Measurements from ENCODE around the gene IQGAP1.
A peak's percentile ranks its signal among the peaks of the same experiment; 100 is the strongest.

Gene IQGAP1

DNA sequence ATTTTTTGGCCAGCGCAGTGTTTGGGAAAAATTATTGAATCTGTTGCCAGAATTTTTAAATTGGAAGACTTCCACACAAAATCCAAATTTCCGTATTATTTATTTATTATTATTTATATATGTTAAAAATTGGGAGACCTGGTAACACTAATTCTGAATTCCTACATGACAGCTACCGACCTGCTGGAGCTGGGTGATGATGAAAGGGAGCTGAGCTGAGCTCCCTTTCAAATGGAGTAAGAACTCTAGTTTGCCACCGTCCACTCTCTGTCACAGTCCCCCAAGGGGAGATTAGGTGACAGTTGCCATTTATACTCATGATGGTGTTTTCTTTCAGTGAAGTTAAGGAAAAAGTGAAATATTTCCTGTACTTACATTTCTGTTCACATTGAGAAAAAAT lies 143.1 kb downstream of the IQGAP1 start:
- DNase-seq (ENCODE audit: low spot score), result peak; percentile 17

DNA sequence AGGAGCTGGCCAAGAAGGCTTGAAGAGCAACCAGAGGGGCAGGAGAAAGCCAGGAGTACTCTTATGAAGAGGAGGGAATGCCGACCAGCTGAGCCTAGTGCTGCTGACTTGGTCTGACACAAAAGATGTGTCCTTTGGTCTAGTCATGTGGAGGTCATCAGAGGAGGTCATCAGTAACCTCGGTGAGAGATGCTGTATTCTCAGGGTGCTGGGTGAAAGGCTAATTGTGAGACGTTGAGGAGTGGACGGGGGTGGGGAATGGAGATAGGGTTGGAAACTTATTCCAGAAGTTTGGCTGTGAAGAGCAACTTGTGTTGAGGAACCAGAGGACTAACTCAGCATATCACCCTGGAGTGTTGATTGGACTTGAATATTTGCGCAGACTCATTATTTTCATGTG lies 147.2 kb downstream of the IQGAP1 start:
- DNase-seq (ENCODE audit: low spot score), result no peak

DNA sequence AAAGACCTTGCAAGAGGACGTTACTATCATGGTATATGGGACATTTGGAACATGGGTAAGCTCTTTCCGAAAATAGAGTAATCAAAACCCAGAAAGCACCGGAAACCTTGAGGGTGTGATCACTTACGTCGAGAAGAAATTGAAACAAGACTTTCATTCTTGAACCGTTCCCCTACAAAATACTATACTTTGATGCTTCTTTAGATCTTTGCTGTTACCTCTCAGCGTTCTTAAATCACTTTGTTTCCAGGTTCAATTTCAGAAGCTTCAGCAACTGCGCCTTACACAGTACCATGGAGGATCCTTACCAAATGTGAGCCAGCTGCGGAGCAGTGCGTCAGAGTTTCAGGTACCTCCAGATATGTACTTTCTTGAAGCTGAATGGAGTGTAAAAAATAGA lies 151.7 kb downstream of the IQGAP1 start:
- DNase-seq (ENCODE audit: low spot score), result no peak

DNA sequence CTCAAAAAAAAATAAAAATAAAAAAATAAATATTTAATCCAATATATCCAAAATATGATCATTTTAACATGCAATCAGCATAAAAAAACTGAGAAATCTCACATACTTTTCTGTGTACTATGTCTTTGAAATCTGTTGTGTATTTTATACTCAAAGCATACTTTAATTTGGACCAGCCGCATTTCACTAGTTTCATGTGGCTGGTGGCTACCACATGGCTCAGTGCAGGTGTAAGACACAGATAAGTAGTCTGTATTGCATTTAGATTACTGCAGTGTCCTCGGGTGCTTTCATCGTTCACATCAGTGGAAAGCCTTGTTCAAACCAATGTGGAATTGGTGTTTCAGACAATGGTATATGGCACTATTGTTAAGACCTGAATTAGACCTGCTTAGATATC lies 152.7 kb downstream of the IQGAP1 start:
- no peak for DNase-seq (ENCODE audit: low spot score)

DNA sequence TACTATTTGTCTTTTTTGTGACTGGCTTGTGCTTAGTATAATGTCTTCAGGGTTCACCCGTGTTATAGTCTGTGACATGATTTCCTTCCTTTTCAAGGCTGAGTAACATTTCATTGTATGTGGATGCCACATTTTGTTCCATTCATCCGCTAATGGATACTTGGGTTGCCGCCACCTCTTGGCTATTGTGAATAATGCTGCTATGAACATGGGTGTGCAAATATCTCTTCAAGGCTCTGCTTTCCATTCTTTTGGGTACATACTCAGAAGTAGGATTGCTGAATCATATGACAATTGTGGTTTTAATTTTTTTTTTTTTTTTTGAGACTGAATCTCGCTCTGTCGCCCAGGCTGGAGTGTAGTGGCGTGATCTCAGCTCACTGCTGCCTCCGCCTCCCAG lies 157.1 kb downstream of the IQGAP1 start:
- no peak for DNase-seq (ENCODE audit: low spot score)

DNA sequence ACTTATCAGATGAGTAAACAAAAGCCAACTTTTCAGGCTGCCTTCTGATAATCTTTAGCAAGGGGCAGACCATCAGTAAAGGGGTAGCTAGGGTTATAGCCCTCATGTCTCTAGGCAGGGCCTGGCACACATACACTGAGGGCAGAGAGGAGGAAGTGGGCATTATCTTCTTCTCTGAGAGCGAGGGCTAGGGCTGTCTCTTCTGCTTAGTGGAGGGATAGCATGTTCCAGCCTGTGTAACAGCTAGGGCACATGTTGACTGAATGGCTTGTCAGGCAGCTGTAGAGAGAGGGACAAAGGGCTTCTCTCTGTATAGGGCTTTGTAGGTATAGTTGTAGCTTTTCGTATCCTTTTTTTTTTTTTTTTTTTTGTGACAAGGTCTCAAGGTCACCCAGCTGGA lies 159.5 kb downstream of the IQGAP1 start:
- DNase-seq (ENCODE audit: low spot score), result no peak

DNA sequence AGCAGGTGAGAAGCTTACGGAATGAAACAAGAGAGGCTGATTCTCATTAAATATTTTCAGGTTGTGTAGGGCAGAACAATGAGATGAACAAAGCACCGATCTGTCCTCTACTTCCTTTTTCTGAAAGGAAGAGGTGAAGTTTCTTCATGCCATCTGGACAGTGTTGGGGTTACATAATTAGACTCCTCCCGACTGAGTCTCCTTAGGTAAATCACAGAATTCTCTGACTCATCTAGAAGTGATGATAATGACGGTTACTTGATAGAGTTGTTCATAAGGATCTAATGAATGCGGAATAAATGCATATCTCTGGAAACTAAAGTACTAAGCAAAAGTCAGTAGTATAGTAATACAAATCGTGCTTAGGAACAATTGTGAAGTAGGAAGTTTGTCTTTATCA lies 162.9 kb downstream of the IQGAP1 start:
- no peak for DNase-seq (ENCODE audit: low spot score)
